Measurements from ENCODE around the gene VPS8.
"Not testable (repeated sequence)": the region's sequence is repeated elsewhere in the genome, so short reads cannot be mapped to it uniquely, and the experiment has no call there.

VPS8 gene

GRCh38 chr3:184918750-184919149, 106.8 kb downstream of the VPS8 start:
- DNase-seq (ENCODE audit: low read depth in 2 of 2), result no peak

GRCh38 chr3:184919651-184920050, 107.7 kb downstream of the VPS8 start:
- no peak for DNase-seq (ENCODE audit: low read depth in 2 of 2)

GRCh38 chr3:184924547-184924946, 112.6 kb downstream of the VPS8 start:
- DNase-seq (ENCODE audit: low read depth in 2 of 2), result no peak

- DNase-seq (ENCODE audit: low read depth in 2 of 2), result no peak
Observed at GRCh38 chr3:184927796-184928315, 115.9 kb downstream of the VPS8 start.

- no peak for DNase-seq (ENCODE audit: low read depth in 2 of 2)
Observed at GRCh38 chr3:184932777-184933176, 120.8 kb downstream of the VPS8 start.

- DNase-seq (ENCODE audit: low read depth in 2 of 2), result no peak
Observed at GRCh38 chr3:184937611-184938010, 125.6 kb downstream of the VPS8 start.

- no peak for DNase-seq (ENCODE audit: low read depth in 2 of 2)
Observed at GRCh38 chr3:184941408-184941807, 129.4 kb downstream of the VPS8 start.

- no peak for DNase-seq (ENCODE audit: low read depth in 2 of 2)
Observed at GRCh38 chr3:184942735-184943134, 130.8 kb downstream of the VPS8 start.

- DNase-seq (ENCODE audit: low read depth in 2 of 2), result no peak
Observed at GRCh38 chr3:184944241-184944640, 132.3 kb downstream of the VPS8 start.

GRCh38 chr3:184945886-184946625, 134.1 kb downstream of the VPS8 start:
- no peak for DNase-seq (ENCODE audit: low read depth in 2 of 2)

- no peak for DNase-seq (ENCODE audit: low read depth in 2 of 2)
Observed at GRCh38 chr3:184946917-184947316, 135.0 kb downstream of the VPS8 start.

GRCh38 chr3:184949251-184949965, 137.4 kb downstream of the VPS8 start:
- DNase-seq (ENCODE audit: low read depth in 2 of 2), result no peak

GRCh38 chr3:184950816-184951215, 138.8 kb downstream of the VPS8 start:
- not testable (repeated sequence) for DNase-seq (ENCODE audit: low read depth in 2 of 2)

- DNase-seq (ENCODE audit: low read depth in 2 of 2), result no peak
Observed at GRCh38 chr3:184952671-184953070, 140.7 kb downstream of the VPS8 start.

- DNase-seq (ENCODE audit: low read depth in 2 of 2), result no peak
Observed at GRCh38 chr3:184953401-184953800, 141.4 kb downstream of the VPS8 start.

- no peak for DNase-seq (ENCODE audit: low read depth in 2 of 2)
Observed at GRCh38 chr3:184954251-184954650, 142.3 kb downstream of the VPS8 start.

GRCh38 chr3:184954851-184955250, 142.9 kb downstream of the VPS8 start:
- DNase-seq (ENCODE audit: low read depth in 2 of 2), result not testable (repeated sequence)

- DNase-seq (ENCODE audit: low read depth in 2 of 2), result no peak
Observed at GRCh38 chr3:184965639-184966430, 153.9 kb downstream of the VPS8 start.

GRCh38 chr3:184968115-184968514, 156.1 kb downstream of the VPS8 start:
- DNase-seq (ENCODE audit: low read depth in 2 of 2), result no peak

GRCh38 chr3:184970186-184970585, 158.2 kb downstream of the VPS8 start:
- DNase-seq (ENCODE audit: low read depth in 2 of 2), result no peak

GRCh38 chr3:184977796-184978195, 165.8 kb downstream of the VPS8 start:
- DNase-seq (ENCODE audit: low read depth in 2 of 2), result no peak

- DNase-seq (ENCODE audit: low read depth in 2 of 2), result no peak
Observed at GRCh38 chr3:184981071-184981470, 169.1 kb downstream of the VPS8 start.
